Vagina (tissue), 2 donors: ENCODE data around the gene TBC1D13.
"Not testable (repeated sequence)": the region's sequence is repeated elsewhere in the genome, so short reads cannot be mapped to it uniquely, and the experiment has no call there.

Source experiments
- CTCF ChIP-seq, 3 experiments: fragments of 450-650 bp in 2 of 3; fragments of 200-600 bp in 1 of 3; sonication (generic) in 1 of 3; IDR thresholded peaks; one replicate each; pipeline ENCODE4 v1.5.1; 2017 to 2019; ENCODE audit warnings: antibody characterized with exemption in 3 of 3, mild to moderate bottlenecking in 2 of 3, moderate library complexity in 2 of 3
- POLR2A ChIP-seq, 2 donors: fragments of 450-650 bp; IDR thresholded peaks; one replicate each; pipeline ENCODE4 v1.6.1; 2017; ENCODE audit warnings: antibody characterized with exemption in 2 of 2, mild to moderate bottlenecking in 2 of 2, moderate library complexity in 2 of 2
- POLR2AphosphoS5 ChIP-seq, 2 donors: sonication (generic); formaldehyde crosslinking; IDR thresholded peaks; one replicate each; pipeline ENCODE4 v1.9.0; 2017; ENCODE audit warnings: antibody characterized with exemption in 2 of 2, mild to moderate bottlenecking in 2 of 2, low read depth in 1 of 2; ENCODE audit not compliant: insufficient read depth in 1 of 2

DNA sequence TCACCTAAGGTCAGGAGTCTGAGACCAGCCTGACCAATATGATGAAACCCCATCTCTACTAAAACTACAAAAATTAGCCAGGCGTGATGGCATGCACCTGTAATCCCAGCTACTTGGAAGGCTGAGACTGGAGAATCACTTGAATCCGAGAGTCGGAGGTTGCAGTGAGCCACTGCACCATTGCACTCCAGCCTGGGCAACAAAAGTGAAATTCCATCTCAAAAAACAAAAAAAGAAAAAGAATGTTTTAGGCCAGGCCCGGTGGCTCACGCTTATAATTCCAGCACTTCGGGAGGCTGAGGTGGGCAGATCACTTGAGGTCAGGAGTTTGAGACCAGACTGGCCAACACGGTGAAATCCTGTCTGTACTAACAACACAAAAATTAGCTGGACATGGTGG, 71.4 kb downstream of the TBC1D13 start:
- not testable (repeated sequence) for TF ChIP-seq CTCF (IDR thresholded peaks at IDR 0.05); POLR2A (IDR thresholded peaks at IDR 0.05); POLR2AphosphoS5 (IDR thresholded peaks at IDR 0.05; ENCODE audit: insufficient read depth in 1 of 2, low read depth in 1 of 2)
